Measurements from ENCODE around the gene GNB1. TPM values are rescaled to one million over a fixed set of nuclear protein-coding genes. Genes with fewer than 3 reads are reported as not detected.

The GNB1 gene
- total RNA-seq, 4 donors from 2014 or later, result 154 to 200 (median 174) TPM

DNA sequence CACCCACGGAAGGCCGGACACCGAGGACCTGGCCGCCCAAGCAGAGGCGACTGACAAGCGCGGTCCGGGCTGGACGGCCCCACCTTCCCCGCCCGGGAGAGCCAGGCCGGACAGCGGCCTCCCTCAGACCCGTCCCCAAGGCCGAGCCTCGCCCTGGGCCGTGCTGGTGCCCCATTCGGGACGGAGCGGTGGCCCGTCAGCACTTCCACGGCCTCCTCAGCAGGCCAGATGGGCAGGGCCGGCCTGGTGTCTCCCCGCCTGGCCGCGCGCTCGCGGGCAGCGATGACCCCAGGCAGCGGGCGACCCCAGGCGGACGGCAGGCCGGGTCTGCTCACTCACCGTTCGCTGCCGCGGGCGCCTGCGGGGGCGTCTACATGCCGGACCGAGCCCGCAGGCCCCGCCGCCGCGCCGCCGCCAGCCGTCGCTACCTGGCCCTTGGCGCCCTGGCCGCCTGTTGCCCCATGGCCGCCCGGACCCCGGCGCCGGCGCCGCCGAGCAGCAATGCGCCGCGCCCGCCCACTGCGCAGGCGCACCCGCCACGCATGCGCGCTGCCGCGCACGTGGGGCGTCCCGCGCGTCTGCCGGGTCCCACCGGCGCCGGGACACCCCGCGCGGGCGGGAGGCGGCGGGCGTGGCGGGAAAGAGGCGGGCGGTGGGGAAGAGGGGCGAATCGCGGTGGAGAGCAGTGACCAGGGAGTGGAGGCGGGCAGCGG is 112.8 kb downstream of the GNB1 start, which contains the start of gene NADK:
Gene NADK, minus strand, starts transcription at position 521 of the 713 bp plus-strand sequence. CDS start 13,064 bp downstream, outside the sequence.
- peak in 1 of 2 donors; percentile 73 for TF ChIP-seq POLR2A (IDR thresholded peaks at IDR 0.05)
- TF ChIP-seq, protein P1, sequence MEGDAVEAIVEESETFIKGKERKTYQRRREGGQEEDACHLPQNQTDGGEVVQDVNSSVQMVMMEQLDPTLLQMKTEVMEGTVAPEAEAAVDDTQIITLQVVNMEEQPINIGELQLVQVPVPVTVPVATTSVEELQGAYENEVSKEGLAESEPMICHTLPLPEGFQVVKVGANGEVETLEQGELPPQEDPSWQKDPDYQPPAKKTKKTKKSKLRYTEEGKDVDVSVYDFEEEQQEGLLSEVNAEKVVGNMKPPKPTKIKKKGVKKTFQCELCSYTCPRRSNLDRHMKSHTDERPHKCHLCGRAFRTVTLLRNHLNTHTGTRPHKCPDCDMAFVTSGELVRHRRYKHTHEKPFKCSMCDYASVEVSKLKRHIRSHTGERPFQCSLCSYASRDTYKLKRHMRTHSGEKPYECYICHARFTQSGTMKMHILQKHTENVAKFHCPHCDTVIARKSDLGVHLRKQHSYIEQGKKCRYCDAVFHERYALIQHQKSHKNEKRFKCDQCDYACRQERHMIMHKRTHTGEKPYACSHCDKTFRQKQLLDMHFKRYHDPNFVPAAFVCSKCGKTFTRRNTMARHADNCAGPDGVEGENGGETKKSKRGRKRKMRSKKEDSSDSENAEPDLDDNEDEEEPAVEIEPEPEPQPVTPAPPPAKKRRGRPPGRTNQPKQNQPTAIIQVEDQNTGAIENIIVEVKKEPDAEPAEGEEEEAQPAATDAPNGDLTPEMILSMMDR (IDR thresholded peaks at IDR 0.05), result peak in 1 of 6 experiments; percentile 13
- Histone ChIP-seq H3K4me3 (replicated peaks in 1 of 3) (peak within 1 kb of the TSS; percentile 71 to 85 (median 85)), H3K4me1 (peaks cover 47 to 72% of the 10 kb centered on the region in 2 donors), H3K36me3 (no peaks in the 10 kb centered on the region), H3K27ac (peak within 1 kb of the TSS; percentile 55 to 94 (median 85)), H3K9me3 (no peaks in the 10 kb centered on the region), H3K27me3 (no peaks in the 10 kb centered on the region)
- DNase-seq, result peak; percentile 68 to 69
- intact Hi-C loops (cut with DNase I), result loop anchor here (5.0 kb wide), 1 partner anchor 114 kb away; the partner anchor contains the start of gene GNB1
- WGBS, 2 donors, result 0% methylated on average over 3 to 6 of the region's 99 CpGs

DNA sequence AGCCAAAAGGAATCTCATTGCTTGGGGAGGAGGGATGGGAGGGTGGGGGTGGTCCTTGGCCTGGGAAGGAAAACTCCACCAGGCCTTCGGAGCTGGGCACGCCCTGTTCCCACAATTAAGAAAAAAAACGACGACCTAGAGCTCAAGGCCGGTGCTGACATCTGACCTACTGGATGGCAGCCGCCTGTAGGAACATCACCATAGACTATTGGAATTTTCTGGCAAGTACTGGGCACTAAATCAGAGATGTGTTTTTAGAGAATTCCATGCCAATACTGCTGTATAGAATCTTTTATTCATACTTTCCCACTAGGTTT is 113.3 kb downstream of the GNB1 start:
- peak overlapping the region; percentile 71 to 85 (median 85) for H3K4me3 ChIP-seq (replicated peaks in 1 of 3)
- H3K27me3 ChIP-seq, result no peaks in the 10 kb centered on the region
- peaks cover 43 to 66% of the 10 kb centered on the region in 2 donors for H3K4me1 ChIP-seq
- H3K9me3 ChIP-seq, result no peaks in the 10 kb centered on the region
- no peak for TF ChIP-seq POLR2A (IDR thresholded peaks at IDR 0.05)
- TF ChIP-seq, protein P1 (IDR thresholded peaks at IDR 0.05), result no peak
- WGBS, 2 donors, result 6 to 7% methylated on average over 6 of the region's 6 CpGs
- peaks cover under 1 to 3% of the 10 kb centered on the region in 2 donors for H3K36me3 ChIP-seq
- intact Hi-C loops (cut with DNase I), result loop anchor here (5.0 kb wide), 1 partner anchor 115 kb away; the partner anchor contains the start of gene GNB1
- peak overlapping the region; percentile 55 to 94 (median 85) for H3K27ac ChIP-seq
- peak in 1 of 2 donors; percentile 49 for DNase-seq

DNA sequence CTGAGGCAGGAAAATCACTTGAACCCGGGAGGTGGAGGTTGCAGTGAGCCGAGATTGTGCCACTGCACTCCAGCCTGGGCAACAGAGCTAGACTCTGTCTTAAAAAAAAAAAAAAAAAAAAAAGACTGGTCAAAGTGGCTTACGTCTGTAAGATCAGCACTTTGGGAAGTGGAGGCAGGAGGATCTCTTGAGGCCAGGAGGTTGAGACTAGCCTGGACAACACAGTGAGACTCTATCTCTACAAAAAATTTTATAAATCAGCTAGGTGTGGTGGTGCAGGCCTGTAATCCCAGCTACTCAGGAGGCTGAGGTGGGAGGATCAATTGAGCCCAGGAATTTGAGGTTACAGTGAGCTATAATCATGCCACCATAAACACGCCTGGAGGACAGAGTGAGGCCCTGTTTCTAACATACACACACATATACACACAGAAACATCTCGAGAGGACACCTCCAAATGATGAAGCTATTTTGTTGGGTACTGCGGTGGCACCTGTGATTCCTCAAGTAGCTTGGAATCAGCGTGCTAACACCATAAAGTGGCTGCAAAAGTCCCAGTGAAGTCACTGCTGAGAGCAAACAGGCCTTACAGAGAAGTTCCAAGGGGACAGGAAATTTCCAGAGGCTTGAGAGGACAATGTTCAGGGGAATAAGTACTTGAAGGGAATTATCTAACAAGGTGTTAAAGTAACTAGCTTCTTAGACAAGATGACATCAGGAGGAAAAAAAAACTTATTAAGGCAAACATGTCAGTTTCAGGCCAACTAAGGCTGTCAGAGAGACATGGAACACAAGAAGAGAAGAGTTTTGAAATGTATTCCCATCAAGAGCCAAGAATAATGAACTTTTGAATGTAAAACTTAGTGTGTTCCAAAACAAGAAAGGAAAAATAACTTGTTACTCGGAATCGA is 114.0 kb downstream of the GNB1 start:
- peak overlapping the region; percentile 55 to 94 (median 85) for H3K27ac ChIP-seq
- 64 to 65% methylated on average over 9 of the region's 9 CpGs for WGBS, 2 donors
- H3K27me3 ChIP-seq, result no peaks in the 10 kb centered on the region
- TF ChIP-seq, protein P1 (IDR thresholded peaks at IDR 0.05), result no peak
- TF ChIP-seq POLR2A (IDR thresholded peaks at IDR 0.05), result no peak
- peaks cover 5 to 8% of the 10 kb centered on the region in 2 donors for H3K36me3 ChIP-seq
- DNase-seq, result no peak
- intact Hi-C loops (cut with DNase I), result loop anchor here (5.0 kb wide), 1 partner anchor 115 kb away; the partner anchor contains the start of gene GNB1
- peak overlapping the region in 1 of 3 donors; percentile 71 for H3K4me3 ChIP-seq (replicated peaks in 1 of 3)
- H3K9me3 ChIP-seq, result no peaks in the 10 kb centered on the region
- peaks cover 36 to 60% of the 10 kb centered on the region in 2 donors for H3K4me1 ChIP-seq

DNA sequence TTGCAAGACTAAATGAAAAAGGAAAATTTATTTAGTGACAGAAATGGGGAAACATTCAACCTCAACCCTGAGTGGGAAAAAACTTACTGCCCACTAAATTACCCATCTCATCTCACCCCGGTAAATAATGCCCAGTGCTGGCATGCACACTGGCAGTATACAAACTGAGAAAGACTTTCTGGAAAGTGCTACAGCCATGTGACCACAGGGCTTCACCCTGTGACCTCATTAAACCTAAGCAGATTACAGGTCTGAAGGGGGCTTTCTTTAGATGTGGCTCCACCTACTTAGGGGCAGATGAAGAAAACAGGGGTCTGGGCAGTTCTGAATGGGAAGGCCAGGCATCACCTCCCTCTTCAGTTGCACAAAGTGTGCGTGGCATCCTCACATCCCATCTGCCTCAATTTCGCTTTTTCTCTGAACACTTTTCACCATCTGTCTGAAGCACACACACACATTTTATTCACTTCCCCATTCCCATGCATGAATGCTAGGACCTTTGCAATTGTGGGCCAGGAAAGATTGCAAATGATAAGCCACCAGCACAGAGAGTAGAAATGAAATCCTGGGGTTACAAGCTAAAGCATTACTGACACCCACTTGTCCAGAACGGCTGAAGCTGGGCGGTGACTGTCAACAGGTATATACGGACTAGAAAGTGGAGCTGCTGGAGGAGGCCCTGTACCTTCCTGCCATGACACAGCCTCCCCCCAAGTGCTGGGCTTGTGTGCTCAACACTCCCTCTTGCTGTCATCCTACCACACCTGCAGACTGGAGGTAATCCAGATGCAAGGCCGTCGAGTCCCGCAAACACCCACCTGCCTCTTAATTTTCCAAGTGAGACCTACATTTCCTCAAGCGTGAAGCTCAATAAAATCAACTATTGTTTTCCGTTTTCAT is 115.3 kb downstream of the GNB1 start:
- Histone ChIP-seq H3K4me1 (peaks cover 33 to 47% of the 10 kb centered on the region in 2 donors), H3K27me3 (no peaks in the 10 kb centered on the region), H3K9me3 (no peaks in the 10 kb centered on the region), H3K27ac (peak overlapping the region; percentile 55 to 94 (median 85)), H3K4me3 (replicated peaks in 1 of 3) (no peak overlapping the region), H3K36me3 (peaks cover 5 to 8% of the 10 kb centered on the region in 2 donors)
- peak; percentile 39 to 51 for DNase-seq
- TF ChIP-seq, protein P1 (IDR thresholded peaks at IDR 0.05), result no peak
- 59 to 61% methylated on average over 11 of the region's 11 CpGs for WGBS, 2 donors
- intact Hi-C loops (cut with DNase I), result loop anchor here (5.0 kb wide), 1 partner anchor 117 kb away; the partner anchor contains the start of gene GNB1
